HG03457 (cell line): Measurements from ENCODE around the gene MRPS11.
"Not testable (repeated sequence)": the region's sequence is repeated elsewhere in the genome, so short reads cannot be mapped to it uniquely, and the experiment has no call there.

Experiments
- ATAC-seq: cut with Tn5 transposase; IDR thresholded peaks from one replicate; pipeline ENCODE4 v1.9.1; 2021; ENCODE audit warnings: moderate number of reproducible peaks; ENCODE audit not compliant: unreplicated experiment

The MRPS11 gene

DNA sequence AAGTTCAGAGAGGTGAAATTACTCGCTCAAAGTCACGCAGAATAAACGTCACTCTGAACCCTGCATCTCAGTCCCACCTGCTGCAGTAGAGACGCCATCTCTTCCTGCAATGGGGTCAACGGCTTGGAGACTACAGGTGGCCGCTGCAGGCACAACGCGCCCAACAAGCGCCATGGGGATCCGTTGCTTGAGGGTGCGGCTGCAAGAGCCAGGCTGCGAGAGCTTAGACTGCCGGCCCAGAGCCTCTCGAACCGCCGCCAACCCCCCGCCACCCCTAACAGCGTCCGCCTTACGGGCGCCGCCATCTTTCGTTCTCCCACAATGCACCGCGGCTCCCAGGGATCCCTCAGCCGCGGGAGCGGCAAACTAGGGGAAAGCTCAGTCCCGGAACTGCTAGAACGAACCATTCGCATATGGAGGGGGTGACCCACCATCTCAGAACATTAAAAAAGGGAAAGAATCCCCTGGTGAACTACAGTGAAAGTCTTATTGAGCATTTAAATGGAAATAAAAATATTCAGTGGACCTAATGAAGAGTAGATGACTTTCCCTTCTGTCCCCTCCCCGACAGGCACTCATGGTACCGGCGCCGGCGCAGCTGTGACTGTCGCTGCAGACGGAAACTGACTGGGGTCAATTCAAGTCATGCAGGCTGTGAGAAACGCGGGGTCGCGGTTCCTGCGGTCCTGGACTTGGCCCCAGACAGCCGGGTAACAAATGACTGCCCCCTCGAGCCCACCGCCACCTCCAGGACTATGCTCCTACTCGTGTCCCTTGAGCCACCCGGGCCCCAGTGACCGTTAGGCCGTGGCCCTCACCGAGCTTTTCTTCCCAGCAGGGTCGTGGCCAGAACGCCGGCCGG lies at the start of gene MRPS11, which contains the start of gene MRPL46:
Gene MRPS11, plus strand, starts transcription at position 636 of the 862 bp plus-strand sequence. Its CDS starts 10 bp downstream, at position 646.
Gene MRPL46, minus strand, starts transcription at position 316 of the 862 bp plus-strand sequence. Its CDS starts 11 bp downstream, at position 305.
- ATAC-seq: peak; percentile 75

DNA sequence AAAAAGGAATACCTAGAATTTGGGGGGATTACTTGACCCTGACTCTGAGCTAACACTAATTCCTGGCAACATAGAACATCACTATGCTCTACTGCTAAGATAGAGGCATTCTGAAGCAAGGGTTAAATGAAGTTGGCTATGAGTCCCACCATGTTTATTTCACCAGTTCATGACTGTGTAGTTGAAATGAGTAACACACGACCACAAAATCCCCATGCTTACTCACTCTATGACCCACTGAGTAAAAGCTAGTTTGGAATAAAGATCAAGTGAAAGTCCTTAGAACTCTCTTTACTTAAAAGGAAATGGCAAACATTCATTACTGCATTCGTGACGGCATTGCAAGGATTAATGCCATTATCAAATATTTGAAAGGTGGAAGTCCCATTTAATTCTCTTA lies 47.7 kb upstream of the MRPS11 start:
- ATAC-seq: no peak

DNA sequence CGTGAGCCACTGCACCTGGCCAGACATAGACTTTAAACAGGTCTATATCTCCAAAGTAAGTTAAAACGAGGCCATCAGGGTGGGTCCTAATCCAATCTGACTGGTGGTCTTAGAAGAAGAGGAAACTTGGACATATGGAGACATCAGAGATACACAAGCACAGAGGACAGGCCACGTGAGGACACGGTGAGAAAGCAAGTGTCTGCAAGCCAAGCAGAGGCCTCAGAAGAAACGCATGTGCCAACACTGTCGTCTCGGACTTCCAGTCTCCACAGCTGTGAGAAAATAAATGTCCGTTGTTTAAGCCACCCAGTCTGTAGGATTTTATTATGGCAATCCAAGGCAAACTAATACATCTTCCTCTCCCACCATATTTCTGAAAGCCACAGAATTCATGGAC lies 44.2 kb upstream of the MRPS11 start:
- ATAC-seq: no peak

DNA sequence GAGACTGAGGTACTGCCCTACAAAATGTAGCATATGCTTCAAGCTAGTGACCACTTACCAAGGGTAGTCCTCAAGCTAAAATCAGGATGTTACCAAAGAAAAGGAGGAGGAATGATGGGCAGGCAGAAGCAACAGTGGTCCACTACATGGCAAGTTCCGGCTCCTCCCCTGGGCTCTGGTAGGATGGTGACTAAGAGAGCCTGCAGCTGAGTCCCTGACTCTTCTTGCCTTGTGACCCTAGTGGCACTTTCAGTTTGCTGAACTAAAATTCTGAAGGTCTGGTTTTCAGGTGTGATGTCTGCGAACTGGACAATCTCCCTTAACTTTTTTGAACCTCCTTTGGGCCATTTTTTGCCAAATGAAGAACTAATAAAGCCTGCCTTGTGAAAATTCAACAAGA lies 41.2 kb upstream of the MRPS11 start:
- ATAC-seq: no peak

DNA sequence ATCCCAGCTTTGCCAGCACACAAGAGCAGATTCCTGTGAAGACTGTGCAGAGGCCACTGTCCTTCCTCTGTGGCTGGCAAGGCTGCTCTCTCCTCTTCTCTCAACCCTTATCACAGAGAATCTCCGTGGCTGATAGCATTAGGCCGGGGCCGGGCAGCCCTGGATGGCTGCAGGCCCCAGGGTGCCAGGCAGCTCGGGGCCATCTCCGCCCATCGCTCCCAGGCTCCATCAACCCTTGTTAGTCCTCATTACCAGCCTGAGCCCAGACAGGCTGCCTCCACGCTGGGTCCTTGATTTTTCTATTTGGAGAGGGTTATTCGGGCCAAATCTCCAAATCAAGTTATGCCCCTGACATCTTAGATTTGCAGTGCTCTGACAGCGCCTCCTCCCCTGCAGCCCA lies 39.5 kb upstream of the MRPS11 start:
- ATAC-seq: no peak

DNA sequence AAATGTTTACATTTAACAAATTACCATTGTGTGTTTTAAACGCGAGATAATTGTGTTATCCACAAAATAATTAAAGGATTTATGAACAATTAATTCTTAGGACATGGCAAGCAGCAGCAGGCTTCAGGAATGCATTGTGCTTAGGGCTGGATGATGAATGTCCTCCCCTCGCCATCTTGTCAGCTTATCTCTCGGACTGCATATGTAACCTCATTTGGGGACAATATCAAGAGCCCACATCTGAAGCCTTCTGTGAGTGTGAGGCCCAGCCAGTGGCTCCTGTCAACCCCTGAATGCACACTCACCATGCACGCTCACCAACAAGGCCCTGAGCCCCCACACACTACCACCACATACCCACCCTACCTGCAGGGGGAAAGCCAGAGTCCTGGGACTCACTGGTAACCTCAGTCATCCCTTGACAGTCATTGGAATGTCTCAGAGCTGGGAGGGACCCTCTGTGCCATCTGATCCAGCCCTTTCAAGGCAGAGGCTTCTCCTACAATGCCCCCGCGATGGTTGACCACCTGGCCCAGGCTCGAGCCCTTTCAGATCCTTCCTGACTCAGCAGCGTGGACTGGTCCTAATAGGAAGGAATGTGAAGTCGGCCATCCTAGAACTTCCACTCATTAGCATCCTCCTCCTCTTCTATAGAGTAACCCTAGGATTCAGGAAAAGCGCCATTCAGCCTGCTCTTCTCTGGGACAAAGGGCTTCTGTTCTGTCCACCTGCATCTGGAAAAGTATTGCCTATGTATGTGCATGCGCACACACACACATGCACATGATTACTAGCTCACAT lies 38.5 kb upstream of the MRPS11 start:
- no peak for ATAC-seq

DNA sequence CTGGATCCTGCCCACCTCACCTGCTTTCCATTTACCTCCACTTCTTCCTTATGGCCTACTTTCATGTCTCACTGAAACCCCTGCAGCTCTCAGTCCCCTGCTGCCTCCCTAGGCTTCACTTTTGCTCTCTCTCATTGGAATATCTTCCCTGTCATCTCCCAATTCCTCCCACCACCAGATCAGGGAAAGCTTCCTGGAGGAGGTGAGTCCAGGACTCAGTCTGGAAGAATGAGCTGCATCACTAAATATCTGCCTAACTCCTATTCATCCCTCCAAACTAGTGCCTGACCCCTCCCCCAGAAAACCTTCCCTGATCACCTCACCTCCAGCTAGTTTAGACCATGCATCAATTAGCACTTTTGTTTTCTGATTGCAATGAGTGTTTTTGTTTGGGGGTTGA lies 37.5 kb upstream of the MRPS11 start:
- no peak for ATAC-seq

DNA sequence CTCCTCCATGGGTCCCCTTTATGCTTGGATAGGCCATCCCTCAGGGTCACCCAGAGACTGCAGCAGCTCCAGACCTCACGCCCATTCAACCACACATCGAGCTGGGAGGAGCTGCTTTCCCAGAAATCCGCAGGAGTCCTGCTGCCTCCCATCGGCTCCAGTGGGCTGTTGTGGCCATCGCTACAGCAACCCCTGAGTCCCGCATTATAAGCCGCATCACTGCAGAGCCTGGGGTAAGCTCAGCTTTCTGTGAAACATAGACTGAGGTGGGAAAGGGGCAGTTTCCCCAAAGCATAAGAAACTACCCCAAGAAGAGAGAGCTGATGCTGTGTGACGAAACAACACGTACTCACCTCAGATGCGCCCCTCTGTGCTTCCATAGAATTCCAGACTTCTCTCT lies 36.1 kb upstream of the MRPS11 start:
- no peak for ATAC-seq

DNA sequence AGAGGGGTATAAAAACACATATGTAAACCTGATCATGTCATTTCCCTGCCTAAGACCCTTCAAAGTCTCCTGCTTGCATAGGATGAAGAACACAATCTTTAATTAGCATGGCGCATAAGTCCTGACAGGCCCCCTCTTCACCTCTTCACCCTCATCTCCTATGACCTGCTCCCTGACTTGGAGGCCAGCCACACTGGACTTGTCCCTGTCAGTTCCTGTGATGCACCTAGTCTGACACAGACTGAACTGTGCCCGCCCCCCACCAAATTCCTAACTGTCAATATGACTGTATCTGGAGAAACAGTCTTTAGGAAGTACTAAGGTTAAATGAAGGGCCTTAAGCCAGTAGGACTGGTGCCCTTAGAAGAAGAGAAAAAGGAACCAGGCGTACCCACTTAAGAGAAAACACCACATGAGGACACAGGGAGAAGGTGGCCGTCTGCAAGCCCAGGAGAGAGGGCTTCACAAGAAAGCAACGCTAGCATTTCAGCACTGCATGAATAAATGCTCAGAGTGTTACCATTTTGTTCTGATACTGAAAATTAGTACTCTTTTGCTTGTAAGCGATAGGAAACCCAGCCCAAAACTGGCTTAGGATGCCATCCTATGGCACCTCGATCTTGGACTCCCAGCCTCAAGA lies 34.3 kb upstream of the MRPS11 start:
- no peak for ATAC-seq

DNA sequence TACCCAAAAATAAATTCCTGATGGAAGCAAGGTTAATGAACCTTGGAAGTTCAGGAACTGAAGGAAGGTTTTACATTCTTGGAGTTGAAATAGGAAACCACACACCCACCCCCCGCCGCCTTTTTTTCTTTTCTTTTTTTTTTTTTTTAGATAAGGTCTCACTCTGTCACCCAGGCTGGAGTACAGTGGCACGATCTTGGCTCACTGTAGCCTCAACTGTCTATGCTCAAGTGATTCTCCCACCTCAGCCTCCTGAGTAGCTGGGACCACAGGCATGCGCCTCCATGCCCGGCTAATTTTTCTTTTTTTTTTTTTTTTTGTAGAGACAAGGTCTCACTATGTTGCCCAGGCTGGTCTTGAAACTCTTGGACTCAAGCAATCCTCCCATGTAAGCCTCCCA lies 33.4 kb upstream of the MRPS11 start:
- not testable (repeated sequence) for ATAC-seq

DNA sequence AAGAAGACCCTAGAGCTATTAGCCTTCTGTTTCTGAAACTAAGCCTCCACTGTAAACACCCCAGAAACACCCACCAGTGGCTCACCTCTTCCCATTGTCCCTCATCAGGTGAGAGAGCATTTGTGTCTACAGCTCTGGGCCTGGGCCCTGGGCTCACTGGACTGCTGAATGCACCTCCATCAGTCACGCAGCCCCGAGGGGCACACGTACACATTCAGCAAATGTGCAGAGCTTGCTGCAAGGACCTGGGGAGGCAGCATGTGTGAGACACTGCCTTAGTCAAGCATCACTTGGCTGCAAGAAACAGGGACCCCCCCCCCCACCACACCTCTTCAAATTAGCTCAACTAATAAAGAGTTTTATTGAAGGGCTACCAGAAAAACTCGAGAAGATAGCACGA lies 29.3 kb upstream of the MRPS11 start:
- ATAC-seq: no peak

DNA sequence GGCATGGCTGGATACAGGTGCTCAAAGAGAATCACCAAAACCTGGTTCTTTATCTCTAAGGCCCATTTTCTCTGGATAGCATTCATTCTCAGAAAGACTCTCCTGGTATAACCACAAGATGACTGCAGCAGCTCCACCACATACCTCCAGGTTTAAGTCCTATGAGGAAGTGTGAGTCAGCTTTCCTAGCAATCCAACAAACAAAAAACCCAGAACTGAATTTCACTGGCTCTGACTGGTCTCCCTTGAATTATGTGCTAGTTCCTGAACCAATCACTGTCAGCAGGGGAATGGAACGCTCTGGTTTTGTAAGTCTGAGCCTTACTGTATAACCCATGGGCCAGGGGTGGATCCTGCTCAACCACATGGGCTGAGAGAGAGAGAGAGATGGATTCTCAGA lies 27.5 kb upstream of the MRPS11 start:
- ATAC-seq: no peak

DNA sequence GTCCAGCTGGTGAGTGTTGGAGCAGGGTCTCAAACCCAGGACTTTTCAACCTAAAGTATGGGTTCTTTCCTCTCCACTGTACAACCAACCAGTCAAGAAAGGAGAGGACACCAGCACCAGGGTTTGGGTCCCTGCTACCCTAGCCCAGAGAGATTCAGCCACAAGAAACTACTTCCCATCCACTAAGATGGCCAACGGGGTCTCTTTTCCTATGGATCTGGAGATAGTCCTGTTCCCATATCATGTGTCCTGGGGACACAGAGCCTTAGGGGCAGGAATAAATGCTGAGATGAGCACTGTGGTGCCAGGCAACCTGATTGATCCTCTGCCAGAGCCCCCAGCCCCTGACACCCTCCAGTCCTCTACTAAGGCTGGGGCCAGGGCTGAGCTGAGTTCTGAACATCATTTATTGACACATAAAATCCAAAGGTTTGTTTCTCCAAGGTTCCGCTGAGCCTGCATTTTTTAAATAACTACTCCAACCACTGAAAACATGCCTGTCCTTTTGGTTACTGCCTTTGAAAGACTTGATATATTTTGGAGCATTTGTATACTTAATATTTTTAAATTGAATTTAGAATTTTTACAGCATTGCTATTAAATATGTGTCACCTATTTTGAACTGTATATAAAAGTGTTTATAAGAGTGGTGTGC lies 26.3 kb upstream of the MRPS11 start:
- no peak for ATAC-seq

DNA sequence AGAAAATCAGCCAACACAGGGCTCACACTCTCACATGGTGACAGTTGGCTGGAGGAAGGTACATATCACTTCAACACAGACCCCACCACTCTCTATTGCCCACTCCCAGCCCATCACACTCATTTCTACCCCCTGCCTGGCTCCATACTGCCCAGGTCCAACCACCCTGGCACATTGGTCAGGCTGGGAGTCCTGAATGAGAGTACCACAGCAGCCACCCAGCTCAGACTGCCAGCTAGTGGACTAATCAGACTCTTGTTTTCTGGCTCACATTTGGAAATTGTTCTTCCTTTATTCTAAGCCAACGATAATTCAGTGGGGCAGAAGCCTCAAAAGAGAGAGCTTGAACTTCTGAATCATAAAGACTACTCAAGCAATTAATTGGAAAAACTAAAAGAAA lies 20.3 kb upstream of the MRPS11 start:
- no peak for ATAC-seq

DNA sequence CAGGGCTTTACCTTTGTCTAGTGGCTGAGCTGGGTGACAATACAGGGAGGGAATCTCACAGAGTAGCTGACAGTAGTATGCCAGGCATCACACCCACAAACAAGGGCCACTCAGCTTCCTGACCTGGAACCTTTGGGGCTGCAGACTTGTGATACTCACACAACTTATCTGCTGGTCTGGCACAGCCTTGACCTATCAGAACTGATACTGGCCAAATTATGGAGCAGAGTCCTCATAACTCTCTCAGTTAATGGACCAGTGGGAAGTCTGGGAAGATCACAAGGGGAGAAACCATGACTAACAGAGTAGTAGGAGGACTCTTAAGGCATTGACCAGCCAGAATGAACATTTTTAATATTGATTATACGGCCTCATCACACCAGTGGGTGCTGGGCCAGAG lies 19.8 kb upstream of the MRPS11 start:
- ATAC-seq: no peak

DNA sequence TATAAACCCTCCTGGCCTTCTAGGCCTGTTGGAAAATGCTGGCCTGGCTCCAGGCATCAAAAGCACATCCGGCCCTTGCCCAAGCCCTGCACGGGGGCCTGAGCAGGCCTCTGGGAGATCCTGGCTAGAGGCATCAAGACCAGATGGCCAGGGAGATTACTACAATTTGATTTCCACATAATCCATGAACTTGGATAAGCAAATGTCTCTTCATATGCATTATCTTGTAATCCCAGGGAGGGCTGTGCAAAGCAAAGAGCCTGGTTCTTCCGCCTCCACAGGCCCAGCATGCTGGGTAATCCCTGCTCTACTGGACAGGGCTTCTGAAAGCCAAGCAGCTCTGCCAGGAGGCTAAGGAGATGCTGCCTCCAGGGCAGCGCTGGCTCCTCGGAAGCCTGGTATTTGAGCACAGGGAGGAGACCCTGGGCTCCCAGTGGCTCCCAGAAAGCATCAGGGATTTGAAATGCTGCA lies 18.5 kb upstream of the MRPS11 start:
- ATAC-seq: no peak

DNA sequence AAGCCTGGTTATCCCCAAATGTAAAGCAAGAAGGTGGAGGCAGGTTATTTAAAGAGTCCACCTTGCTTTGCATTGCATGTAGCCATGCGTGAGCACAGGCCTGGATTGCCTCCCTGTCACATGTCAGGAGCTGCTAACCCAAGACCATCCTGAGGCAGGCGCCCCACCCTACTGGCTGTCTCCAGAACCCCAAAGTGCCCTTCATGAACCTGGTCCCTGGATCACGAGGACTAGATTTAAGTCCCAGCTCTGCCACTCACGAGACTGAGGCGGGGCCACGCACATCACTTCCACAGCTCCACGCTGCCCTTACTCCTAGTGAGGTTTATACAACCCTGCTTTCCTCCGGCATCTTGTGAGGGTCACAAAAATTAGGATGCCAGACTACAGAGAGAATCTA lies 17.9 kb upstream of the MRPS11 start:
- ATAC-seq: no peak

DNA sequence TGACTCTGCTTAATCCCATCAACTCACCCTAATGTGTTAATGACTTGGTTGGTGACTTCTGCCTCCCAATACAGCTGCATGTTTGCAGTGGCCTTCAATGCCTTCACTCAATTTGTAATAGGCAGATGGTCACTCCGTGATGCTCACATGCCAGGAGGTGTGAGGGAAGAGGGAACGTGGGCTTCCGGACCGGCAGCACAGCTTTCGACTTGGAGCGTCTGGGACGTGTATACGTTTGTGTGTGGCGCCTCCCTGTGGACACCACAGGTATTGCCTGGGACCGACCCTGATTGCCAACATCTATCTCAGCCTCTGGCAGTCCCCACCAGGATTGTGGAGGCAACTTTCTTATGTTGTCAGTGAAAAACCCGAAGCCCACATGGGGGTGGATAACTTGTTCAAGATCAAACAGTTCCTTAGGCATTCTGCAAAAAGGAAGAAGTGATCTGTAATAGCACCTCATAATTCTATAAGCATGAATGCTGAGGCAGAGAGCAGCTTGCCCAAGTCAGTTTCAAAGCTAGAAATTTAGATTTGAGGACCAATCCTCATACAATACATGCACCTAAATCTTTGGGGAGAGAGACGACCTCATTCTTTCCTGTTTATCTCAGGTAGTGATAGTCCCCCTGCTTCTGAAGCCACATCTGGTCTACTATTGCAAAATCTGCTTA lies 17.2 kb upstream of the MRPS11 start:
- no peak for ATAC-seq

DNA sequence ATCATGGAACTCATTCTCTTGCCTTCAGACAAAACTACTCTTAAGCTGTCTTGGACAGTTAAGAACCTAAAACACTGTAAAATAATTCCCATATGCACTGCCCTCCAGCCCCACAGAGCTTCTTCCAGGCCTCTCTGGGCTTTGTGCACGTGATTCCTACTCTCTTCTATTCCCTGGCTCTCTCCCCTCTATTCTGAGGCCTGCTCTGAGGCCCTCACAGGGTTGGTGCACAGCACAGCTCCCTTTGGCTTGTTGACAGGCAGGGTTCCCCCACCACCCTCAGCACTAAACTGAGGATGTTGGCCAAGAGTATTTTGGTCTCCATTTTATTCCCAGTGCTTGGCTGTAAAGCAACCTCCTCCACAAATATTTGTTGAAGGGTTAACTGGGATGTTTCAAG lies 13.9 kb upstream of the MRPS11 start:
- no peak for ATAC-seq

DNA sequence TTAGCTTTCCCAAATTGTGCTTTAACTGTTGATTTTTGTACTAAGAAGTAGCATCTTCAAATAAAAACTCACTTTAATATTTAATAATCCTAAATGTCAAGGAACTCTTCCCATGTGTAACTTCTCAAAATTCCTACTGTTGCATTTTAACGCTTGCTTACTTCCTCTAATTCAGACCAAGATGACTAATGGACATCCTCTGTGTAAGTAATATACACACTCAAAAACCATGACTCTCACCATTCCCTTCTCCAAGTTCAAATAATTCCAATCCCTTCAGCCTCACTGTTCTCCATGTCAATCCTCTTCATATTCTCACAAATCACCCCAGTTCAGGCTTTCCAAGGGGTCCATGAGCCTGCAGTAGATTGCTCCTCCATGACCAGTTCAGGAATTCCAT lies 13.3 kb upstream of the MRPS11 start:
- no peak for ATAC-seq
